Measurements from ENCODE around the gene HINT3. TPM values are rescaled to one million over a fixed set of nuclear protein-coding genes. Genes with fewer than 3 reads are reported as not detected.

Gene HINT3
- polyA plus RNA-seq, 1 donor (not counting 4 experiments of a cell fraction or from before 2014, with no cell fraction given) = 3.9 TPM

DNA sequence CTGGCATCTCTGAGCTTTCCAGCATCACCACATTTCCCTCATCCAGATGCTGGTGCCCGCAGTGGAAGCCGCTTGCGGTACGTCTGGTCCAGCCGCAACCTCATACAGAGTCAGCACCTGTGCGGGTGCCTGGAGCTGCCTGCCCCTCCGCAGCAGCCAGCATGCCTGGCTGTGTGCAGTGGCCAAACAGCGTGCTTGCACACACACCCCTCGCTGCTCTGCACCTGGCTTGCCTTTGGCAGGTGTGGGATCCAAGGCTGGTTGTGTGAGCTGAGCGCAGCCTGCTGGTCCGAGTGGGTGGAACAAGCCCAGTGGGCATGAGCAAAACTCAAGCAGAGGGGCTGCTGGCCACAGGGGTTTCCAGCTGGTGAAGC, 3.1 kb upstream of the HINT3 start:
- Histone ChIP-seq H4K20me1 (ENCODE audit: control insufficient read depth, extremely low read depth, insufficient read depth, low read length) (no peaks in the 10 kb centered on the region), H3K27me3 (ENCODE audit: control insufficient read depth, extremely low read depth, insufficient read depth, low read length) (no peaks in the 10 kb centered on the region), H3K9me1 (ENCODE audit: control insufficient read depth, extremely low read depth, insufficient read depth, low read length) (no peaks in the 10 kb centered on the region), H3K27ac (ENCODE audit: control insufficient read depth, insufficient read depth, low read length) (no peak overlapping the region), H3K4me1 (ENCODE audit: control insufficient read depth, extremely low read depth, insufficient read depth, low read length) (peaks cover 29% of the 10 kb centered on the region), H2AFZ (ENCODE audit: control insufficient read depth, low read length) (no peak overlapping the region), H3K4me3 (ENCODE audit: control insufficient read depth in 2 of 3, extremely low read depth in 1 of 3, insufficient read depth in 2 of 3, low read depth in 1 of 3, low read length in 3 of 3) (no peak overlapping the region), H3K36me3 (ENCODE audit: control insufficient read depth in 2 of 2, extremely low read depth in 1 of 2, insufficient read depth in 2 of 2, low read length in 2 of 2) (no peaks in the 10 kb centered on the region), H3K79me2 (ENCODE audit: control insufficient read depth, insufficient read depth, low read length) (no peaks in the 10 kb centered on the region), H3K9ac (ENCODE audit: control insufficient read depth, extremely low read depth, insufficient read depth, low read length) (no peak overlapping the region), H3K9me3 (ENCODE audit: control insufficient read depth, low read depth, low read length) (no peaks in the 10 kb centered on the region), H3K4me2 (ENCODE audit: control insufficient read depth, extremely low read depth, insufficient read depth, low read depth, low read length) (no peak overlapping the region)
- TF ChIP-seq, protein P1, sequence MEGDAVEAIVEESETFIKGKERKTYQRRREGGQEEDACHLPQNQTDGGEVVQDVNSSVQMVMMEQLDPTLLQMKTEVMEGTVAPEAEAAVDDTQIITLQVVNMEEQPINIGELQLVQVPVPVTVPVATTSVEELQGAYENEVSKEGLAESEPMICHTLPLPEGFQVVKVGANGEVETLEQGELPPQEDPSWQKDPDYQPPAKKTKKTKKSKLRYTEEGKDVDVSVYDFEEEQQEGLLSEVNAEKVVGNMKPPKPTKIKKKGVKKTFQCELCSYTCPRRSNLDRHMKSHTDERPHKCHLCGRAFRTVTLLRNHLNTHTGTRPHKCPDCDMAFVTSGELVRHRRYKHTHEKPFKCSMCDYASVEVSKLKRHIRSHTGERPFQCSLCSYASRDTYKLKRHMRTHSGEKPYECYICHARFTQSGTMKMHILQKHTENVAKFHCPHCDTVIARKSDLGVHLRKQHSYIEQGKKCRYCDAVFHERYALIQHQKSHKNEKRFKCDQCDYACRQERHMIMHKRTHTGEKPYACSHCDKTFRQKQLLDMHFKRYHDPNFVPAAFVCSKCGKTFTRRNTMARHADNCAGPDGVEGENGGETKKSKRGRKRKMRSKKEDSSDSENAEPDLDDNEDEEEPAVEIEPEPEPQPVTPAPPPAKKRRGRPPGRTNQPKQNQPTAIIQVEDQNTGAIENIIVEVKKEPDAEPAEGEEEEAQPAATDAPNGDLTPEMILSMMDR (optimal IDR thresholded peaks at IDR 0.05 in 1 of 3, IDR thresholded peaks at IDR 0.05 in 1 of 3, conservative IDR thresholded peaks at IDR 0.05 in 1 of 3; ENCODE audit: extremely low read depth in 1 of 3, insufficient read depth in 2 of 3, low read length in 3 of 3) = peak; percentile 74 to 91 (median 88)
- no peak for TF ChIP-seq EZH2 (IDR thresholded peaks at IDR 0.05; ENCODE audit: low read length)
- DNase-seq (ENCODE audit: low read depth, low spot score) = no peak
- dilution Hi-C loops (cut with MboI; ENCODE audit: extremely low pct_ligation_motif_present, low sequenced_read_pairs) = no loop called here
- no peak for FAIRE-seq

DNA sequence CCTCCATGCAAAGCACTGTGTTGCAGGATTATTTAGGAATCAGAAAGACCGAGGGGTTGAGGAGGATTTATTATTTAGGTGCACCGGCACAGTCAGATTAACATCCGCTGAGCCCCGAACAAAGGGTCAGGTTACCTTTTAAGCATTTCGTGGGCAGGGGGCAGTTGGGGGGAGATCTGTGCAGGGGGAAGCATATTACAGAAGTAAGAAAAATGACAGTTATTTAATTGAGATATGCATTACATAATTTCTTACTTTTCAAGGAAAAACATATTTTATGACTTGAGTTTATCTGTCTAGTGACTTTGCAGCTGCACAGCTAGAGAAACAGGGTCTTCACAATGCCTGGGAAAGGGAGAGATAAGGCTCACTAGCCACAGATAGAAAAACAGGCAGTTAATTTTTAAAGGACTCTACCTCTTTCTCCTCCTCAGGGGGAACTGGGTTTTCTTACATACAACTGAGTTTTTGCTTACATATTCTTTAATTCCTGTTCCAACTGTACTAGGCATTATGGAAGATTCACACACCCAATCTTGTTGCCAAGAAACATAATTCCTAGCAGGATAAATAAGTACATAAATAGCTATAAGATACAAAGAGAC, 1.7 kb upstream of the HINT3 start:
- Histone ChIP-seq H3K27ac (ENCODE audit: control insufficient read depth, insufficient read depth, low read length) (no peak overlapping the region), H3K36me3 (ENCODE audit: control insufficient read depth in 2 of 2, extremely low read depth in 1 of 2, insufficient read depth in 2 of 2, low read length in 2 of 2) (no peaks in the 10 kb centered on the region), H3K9me3 (ENCODE audit: control insufficient read depth, low read depth, low read length) (no peaks in the 10 kb centered on the region), H3K9me1 (ENCODE audit: control insufficient read depth, extremely low read depth, insufficient read depth, low read length) (no peaks in the 10 kb centered on the region), H3K4me3 (ENCODE audit: control insufficient read depth in 2 of 3, extremely low read depth in 1 of 3, insufficient read depth in 2 of 3, low read depth in 1 of 3, low read length in 3 of 3) (no peak overlapping the region), H4K20me1 (ENCODE audit: control insufficient read depth, extremely low read depth, insufficient read depth, low read length) (no peaks in the 10 kb centered on the region), H2AFZ (ENCODE audit: control insufficient read depth, low read length) (no peak overlapping the region), H3K79me2 (ENCODE audit: control insufficient read depth, insufficient read depth, low read length) (no peaks in the 10 kb centered on the region), H3K27me3 (ENCODE audit: control insufficient read depth, extremely low read depth, insufficient read depth, low read length) (no peaks in the 10 kb centered on the region), H3K4me1 (ENCODE audit: control insufficient read depth, extremely low read depth, insufficient read depth, low read length) (peaks cover 25% of the 10 kb centered on the region), H3K9ac (ENCODE audit: control insufficient read depth, extremely low read depth, insufficient read depth, low read length) (no peak overlapping the region), H3K4me2 (ENCODE audit: control insufficient read depth, extremely low read depth, insufficient read depth, low read depth, low read length) (no peak overlapping the region)
- dilution Hi-C loops (cut with MboI; ENCODE audit: extremely low pct_ligation_motif_present, low sequenced_read_pairs) = no loop called here
- no peak for FAIRE-seq
- no peak for DNase-seq (ENCODE audit: low read depth, low spot score)
- no peak for TF ChIP-seq EZH2 (IDR thresholded peaks at IDR 0.05; ENCODE audit: low read length)
- TF ChIP-seq, protein P1 (optimal IDR thresholded peaks at IDR 0.05 in 1 of 3, IDR thresholded peaks at IDR 0.05 in 1 of 3, conservative IDR thresholded peaks at IDR 0.05 in 1 of 3; ENCODE audit: extremely low read depth in 1 of 3, insufficient read depth in 2 of 3, low read length in 3 of 3) = no peak

Data from keratinocyte (primary cell).